Measurements from ENCODE around the gene COA8. TPM values are rescaled to one million over a fixed set of nuclear protein-coding genes. Genes with fewer than 3 reads are reported as not detected.

Gene COA8
- total RNA-seq, 1 donor from 2014 or later, result 33.0 TPM

- intact Hi-C loops (cut with DNase I), result no loop called here
- DNase-seq, result no peak
- Histone ChIP-seq H3K27ac (no peak overlapping the region), H3K9me3 (no peaks in the 10 kb centered on the region), H3K36me3 (peaks cover 26% of the 10 kb centered on the region), H3K4me1 (peaks cover 48% of the 10 kb centered on the region), H3K4me3 (no peak overlapping the region), H3K27me3 (ENCODE audit: low read depth) (no peaks in the 10 kb centered on the region)
- ATAC-seq, result no peak
- TF ChIP-seq, protein P1, sequence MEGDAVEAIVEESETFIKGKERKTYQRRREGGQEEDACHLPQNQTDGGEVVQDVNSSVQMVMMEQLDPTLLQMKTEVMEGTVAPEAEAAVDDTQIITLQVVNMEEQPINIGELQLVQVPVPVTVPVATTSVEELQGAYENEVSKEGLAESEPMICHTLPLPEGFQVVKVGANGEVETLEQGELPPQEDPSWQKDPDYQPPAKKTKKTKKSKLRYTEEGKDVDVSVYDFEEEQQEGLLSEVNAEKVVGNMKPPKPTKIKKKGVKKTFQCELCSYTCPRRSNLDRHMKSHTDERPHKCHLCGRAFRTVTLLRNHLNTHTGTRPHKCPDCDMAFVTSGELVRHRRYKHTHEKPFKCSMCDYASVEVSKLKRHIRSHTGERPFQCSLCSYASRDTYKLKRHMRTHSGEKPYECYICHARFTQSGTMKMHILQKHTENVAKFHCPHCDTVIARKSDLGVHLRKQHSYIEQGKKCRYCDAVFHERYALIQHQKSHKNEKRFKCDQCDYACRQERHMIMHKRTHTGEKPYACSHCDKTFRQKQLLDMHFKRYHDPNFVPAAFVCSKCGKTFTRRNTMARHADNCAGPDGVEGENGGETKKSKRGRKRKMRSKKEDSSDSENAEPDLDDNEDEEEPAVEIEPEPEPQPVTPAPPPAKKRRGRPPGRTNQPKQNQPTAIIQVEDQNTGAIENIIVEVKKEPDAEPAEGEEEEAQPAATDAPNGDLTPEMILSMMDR (IDR thresholded peaks at IDR 0.05), result no peak
Measured at GRCh38 chr14:103569408-103569807, 6.6 kb downstream of the COA8 start.

- peak overlapping the region; percentile 7 for H3K27ac ChIP-seq
- H3K27me3 ChIP-seq (ENCODE audit: low read depth), result no peaks in the 10 kb centered on the region
- TF ChIP-seq, protein P1 (IDR thresholded peaks at IDR 0.05), result no peak
- H3K9me3 ChIP-seq, result no peaks in the 10 kb centered on the region
- no peak for DNase-seq
- peaks cover 40% of the 10 kb centered on the region for H3K36me3 ChIP-seq
- peaks cover 66% of the 10 kb centered on the region for H3K4me1 ChIP-seq
- no peak overlapping the region for H3K4me3 ChIP-seq
- ATAC-seq, result no peak
- intact Hi-C loops (cut with DNase I), result no loop called here
Measured at GRCh38 chr14:103574104-103574503, 11.3 kb downstream of the COA8 start.

GRCh38 chr14:103574707-103575285, 12.0 kb downstream of the COA8 start:
- ATAC-seq (no peak), DNase-seq (no peak)
- H3K4me3 ChIP-seq, result no peak overlapping the region
- H3K36me3 ChIP-seq, result peaks cover 45% of the 10 kb centered on the region
- H3K27ac ChIP-seq, result no peak overlapping the region
- intact Hi-C loops (cut with DNase I), result no loop called here
- H3K4me1 ChIP-seq, result peaks cover 66% of the 10 kb centered on the region
- no peaks in the 10 kb centered on the region for H3K27me3 ChIP-seq (ENCODE audit: low read depth)
- TF ChIP-seq, protein P1 (IDR thresholded peaks at IDR 0.05), result no peak
- H3K9me3 ChIP-seq, result no peaks in the 10 kb centered on the region

DNA sequence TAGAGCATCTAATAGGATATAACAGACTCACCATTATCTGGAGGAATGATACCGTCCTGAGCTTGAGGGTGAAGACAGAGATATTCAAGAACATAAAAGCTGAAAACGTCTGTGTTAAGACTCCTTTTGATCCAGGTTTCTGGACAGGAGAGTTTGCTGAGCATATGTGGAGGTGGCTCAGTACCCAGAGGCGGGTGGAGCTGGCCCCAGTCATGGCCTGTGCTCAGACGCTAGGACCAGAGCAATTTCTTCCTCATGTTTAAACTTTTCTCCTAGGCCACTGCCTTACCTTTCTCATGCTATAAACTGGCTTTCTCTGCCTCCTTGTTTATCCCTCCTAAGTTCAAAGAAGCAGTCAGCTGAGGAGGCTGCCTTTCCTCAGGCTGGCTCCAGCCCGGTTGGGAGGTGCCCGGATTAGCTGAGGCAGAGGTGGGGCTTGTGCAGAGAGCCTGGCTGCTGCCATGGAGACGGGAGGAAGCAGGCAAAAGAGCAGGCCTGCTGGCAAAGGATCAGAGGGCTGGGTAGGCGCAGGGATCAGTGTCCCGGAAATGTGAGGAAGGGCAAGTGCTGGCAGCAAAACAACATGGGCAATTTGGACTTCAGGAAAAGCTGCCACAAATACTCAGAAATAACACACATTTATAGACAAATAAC, 13.7 kb downstream of the COA8 start:
- peak overlapping the region; percentile 78 for H3K27ac ChIP-seq

GRCh38 chr14:103578401-103579075, 15.8 kb downstream of the COA8 start:
- Histone ChIP-seq H3K27ac (no peak overlapping the region), H3K27me3 (ENCODE audit: low read depth) (no peaks in the 10 kb centered on the region), H3K4me1 (peaks cover 41% of the 10 kb centered on the region), H3K9me3 (no peaks in the 10 kb centered on the region), H3K36me3 (peaks cover 50% of the 10 kb centered on the region), H3K4me3 (no peak overlapping the region)
- TF ChIP-seq, protein P1 (IDR thresholded peaks at IDR 0.05), result no peak
- DNase-seq (no peak), ATAC-seq (no peak)
- intact Hi-C loops (cut with DNase I), result no loop called here

More for the DNA sequence above, 13.7 kb downstream of the COA8 start:
- H3K4me1 ChIP-seq, result peaks cover 57% of the 10 kb centered on the region
- TF ChIP-seq, protein P1 (IDR thresholded peaks at IDR 0.05), result no peak
- H3K36me3 ChIP-seq, result peaks cover 53% of the 10 kb centered on the region
- intact Hi-C loops (cut with DNase I), result no loop called here
- DNase-seq (peak; percentile 95), ATAC-seq (peak; percentile 96 to 97)
- peak overlapping the region; percentile 30 for H3K4me3 ChIP-seq
- no peaks in the 10 kb centered on the region for H3K9me3 ChIP-seq
- no peaks in the 10 kb centered on the region for H3K27me3 ChIP-seq (ENCODE audit: low read depth)

All from lower lobe of right lung (tissue), 2 donors.